ENCODE measurements around the gene NDUFV1.
"Not testable (repeated sequence)": the region's sequence is repeated elsewhere in the genome, so short reads cannot be mapped to it uniquely, and the experiment has no call there.

Gene NDUFV1

DNA sequence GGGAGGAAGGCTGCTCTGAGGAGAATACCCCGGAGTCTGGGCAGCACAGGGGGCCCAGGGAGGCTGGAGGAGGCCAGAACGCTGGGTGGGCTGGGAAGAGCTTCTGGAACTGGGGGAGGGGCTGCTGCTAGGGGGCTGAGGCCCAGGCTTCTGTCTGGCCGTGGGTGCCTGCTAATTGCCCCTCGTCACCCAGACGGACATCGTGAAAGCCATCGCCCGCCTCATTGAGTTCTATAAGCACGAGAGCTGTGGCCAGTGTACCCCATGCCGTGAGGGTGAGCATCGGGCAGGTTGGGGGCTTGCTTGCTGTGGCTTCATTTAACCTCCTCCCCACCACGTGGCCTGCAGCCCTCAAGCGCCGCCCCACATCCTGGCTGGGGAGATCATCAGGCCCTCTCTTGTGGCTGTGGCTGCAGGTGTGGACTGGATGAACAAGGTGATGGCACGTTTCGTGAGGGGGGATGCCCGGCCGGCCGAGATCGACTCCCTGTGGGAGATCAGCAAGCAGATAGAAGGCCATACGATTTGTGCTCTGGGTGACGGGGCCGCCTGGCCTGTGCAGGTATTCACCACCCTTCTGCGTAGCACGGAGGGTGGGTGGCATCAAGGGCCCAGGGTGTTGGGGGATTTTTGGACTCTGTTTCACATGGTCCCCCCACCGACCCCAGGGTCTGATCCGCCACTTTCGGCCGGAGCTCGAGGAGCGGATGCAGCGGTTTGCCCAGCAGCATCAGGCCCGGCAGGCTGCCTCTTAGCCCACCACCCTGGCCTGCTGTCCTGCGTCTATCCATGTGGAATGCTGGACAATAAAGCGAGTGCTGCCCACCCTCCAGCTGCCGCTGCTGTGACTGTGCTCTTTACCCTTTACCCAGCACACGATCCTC lies 5.2 kb downstream of the NDUFV1 start:
- no peak for DNase-seq

DNA sequence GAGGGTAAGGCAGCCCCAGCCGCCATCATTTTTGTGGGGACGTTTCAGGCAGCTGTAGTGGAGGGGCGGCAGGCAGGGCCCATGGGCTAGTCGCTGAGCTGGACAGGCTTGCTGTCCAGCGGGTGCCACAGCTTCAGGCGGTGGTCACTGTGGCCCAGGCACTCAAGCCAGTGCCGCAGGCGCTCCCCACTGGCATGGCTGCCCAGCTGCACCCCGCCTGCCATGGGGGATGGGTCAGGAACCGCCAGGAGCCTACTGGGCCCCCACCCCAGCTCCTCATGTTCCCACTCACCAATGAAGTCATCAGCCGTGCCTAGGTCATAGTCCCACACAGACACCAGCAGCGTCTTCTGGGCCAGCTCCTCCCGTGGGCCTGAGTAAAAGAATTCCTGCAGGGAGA lies 6.0 kb downstream of the NDUFV1 start:
- DNase-seq = no peak

DNA sequence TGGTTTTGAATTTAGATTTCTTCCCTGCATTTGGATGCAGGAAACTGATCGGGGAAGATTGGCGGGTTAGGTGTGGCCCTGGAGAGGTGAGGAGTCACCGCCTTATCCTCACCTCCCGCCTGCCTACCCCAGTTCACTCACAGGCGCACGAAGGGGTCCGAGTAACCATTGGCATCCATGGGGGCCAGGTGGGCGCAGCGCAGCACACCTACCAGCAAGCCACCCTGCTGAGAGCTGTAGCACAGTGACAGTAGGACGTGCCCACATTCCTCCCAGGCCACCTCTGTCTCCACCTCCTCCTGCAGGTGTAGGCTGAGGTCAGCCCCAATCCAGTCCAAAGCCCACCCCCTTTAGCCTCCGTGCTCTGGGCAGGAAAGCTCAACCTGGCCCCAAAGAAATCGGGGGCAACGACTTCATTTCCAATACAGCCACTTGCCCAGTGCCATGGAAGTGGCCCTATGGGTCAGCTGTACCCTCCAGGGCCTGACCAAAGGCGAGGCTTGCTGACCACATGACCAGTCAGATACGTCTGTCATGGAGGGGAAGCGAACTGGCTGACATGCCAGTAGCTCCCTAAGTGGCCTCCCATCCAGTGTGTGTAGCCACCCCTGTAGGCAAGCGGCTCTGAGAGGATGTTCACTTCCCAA lies 6.7 kb downstream of the NDUFV1 start:
- no peak for DNase-seq

DNA sequence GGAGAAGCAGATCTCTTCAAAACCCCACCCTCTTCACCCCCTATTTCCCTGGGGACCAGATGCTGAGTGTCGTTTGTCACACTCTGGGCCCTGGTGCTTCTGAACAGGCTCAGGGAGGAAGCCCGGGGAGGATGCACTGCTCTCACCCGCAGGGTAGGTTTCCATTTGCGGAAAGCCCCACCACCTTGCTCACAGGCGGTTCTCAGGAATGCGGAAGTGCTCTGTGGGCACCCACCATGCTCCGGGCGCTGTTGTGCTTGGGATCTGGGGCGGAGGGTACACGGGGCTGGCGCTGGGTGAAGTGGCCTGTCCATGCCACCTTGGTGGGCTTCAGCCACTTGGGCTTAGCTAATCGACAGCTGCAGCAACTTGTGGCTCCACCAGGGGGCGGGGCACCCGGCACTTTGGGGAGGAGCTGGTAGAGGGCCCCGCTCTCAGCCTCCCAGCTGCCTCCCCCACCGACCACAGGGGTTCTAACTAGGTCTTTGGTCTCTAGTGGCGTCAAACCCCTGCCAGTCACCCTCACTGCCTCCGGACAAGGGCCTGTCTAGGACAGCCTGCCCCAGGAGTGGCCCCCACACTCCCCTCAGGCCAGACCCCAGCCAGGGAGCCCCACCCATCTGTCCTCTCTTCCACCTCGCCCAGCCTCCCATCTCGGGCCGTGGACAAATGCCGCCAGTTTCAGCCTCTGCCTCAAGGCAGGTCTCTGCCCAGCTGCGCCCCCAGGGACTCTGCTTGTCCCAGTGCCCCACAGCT lies 7.4 kb downstream of the NDUFV1 start:
- no peak for DNase-seq

DNA sequence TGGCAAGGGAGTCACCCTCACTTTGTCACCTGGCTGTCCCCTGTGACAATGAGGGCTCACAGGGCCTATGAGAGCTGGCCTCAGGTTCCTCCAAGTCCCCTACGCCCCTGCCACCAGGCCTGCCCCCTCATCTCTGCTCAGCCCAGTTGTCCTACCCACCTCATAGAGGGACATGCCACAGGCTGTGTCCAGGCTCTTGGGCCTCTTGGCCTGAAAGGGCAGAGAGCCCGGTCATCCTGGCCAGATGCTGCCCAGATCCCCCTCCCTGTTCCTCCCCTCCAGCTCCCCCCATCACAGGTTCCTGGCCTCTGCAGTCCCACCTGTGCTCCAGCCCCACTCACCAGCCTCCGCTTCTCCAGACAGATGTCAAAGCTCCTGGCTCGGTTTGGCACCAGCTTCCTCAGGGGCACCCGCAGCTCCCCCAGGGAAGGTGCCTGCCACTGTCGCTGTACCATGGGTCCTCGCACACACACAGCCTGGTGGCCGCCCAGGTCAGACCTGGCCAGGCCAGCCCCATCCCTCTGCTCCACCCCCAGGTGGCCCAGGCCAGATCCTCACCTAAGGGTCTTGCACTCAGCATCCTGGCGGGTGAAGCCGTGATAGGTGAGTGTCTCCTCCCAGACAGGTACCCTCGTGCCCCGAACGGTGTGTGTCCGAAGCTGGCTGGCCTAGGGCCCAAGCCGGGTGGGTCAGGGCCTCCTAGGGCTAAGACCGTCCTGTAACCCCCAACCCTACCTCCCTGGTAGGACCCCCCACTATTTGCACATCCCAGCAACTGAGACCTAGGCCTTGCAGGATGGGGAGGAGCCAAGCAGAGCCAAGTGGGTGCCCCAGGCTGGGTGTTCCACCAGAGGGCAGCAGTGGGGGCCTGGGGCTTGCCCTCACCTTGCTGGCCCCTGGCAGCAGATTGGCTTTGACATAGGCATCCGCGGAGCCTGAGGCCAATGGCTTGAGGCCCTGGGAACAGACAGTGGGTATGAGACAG lies 8.3 kb downstream of the NDUFV1 start:
- no peak for DNase-seq

DNA sequence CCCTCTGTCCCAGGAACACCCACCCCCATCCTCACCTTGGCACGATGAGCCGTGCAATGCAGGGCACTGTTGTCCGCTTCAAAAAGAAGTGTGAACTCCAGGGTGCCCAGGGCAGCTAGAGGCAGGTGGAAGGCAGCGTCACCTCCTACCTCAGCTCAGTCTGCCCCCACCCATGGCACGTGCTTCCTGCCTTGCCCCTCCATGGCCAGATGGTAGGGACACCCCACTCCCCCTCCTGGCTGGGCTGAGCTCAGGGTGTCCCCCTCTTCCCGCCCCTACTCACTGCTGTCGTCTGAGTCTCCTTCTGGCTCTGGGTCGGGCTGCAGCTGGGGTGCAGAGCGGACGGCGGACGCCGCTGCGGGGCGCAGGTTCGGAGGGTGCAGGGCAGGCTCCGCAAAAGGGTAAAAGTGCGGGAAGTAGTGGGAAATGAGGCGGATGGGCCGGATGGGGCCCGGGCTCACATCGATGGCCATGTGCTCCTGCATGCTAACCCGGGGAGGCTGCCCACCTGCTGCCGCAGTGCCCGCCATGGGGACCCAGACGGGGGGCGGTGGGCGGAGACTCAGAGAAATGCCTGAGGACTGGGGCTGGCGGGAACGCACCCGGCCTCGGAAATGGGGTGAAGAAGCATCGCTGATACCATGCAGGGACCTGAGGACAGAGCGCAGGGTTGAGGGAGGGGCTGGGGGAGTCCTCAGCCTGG lies 9.1 kb downstream of the NDUFV1 start:
- no peak for DNase-seq

DNA sequence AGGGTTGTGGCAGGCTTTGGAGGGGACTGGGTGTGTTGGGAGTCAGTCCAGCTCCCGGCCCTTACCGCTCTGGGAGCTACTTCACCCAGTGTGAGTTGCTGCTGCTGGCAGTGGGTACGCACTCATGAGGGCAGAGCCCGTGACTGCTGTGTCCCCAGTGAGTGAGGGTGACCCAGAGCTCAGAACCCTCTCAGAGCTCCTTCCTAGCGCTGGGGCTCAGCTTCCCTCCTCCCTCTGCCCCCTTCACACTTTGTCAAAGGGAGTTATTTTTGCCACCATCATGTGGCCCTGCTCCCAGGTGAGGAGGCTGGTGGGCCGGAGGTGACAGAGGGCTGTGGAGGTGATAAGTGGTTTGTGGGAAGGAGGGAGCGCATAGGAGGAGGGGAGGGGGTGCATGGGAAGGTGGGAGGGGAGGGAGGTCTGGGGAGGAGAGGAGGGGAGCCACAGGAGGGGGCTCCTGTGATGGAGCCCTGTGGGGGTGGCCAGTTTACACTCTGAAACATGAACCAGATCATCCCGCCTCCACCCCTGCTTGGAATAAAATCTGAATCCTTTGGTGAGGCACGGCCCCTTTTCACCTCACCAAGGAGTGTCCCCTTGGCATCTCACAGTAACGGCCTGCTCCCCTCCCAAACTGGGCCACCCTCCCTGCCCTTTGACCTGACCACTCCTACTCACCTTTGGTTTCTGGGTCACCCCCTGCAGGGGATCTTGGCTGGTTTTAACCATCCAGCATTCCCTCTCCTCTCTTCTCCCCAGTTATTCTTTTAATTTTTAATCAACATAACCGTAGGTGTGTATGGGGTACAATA lies 9.9 kb downstream of the NDUFV1 start:
- DNase-seq = no peak

DNA sequence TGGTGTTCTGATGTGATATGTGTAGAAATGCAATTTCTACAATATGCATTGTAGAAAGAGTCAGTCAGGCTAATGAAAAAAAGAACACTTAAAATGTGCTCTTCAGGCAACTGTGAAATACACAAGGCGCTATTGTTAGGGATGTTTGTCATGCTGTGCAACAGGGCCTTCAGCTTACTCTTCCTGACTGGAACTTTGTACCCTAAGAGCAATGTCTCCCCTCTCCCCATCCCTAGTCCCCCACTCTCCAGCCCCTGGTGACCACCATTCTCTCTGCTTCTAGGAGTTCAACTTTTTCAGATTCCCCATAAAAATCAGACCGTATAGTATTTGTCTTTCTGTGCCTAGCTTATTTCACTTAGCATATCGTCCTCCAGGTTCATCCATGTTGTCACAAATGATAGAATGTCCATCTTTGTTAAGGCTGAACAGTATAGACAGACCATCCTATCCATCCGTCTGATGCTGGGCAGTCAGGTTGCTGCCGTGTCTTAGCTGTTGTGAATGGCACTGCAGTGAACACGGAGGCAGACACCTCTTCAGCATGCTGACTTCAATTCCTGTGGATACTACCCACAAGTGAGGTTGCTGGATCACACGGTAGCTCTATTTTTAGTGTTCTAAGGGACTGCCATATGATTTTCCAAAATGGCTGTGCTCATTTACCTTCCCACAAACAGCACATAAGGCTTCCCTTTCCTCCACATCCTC lies 10.7 kb downstream of the NDUFV1 start:
- no peak for DNase-seq

DNA sequence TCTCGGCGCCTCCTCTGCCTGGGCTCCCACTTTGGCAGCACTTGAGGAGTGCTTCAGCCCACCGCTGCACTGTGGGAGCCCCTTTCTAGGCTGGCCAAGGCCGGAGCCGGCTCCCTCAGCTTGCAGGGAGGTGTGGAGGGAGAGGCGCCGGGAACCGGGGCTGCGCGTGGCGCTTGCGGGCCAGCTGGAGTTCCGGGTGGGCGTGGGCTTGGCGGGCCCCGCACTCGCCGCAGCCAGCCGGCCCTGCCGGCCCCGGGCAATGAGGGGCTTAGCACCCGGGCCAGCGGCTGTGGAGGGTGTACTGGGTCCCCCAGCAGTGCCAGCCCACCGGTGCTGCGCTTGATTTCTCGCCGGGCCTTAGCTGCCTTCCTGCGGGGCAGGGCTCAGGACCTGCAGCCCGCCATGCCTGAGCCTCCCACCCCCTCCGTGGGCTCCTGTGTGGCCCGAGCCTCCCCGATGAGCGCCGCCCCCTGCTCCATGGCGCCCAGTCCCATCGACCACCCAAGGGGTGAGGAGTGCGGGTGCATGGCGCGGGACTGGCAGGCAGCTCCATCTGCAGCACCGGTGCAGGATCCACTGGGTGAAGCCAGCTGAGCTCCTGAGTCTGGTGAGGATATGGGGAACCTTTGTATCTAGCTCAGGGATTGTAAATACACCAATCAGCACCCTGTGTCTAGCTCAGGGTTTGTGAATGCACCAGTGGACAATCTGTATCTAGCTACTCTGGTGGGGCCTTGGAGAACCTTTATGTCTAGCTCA lies 12.3 kb downstream of the NDUFV1 start:
- DNase-seq = not testable (repeated sequence)

DNA sequence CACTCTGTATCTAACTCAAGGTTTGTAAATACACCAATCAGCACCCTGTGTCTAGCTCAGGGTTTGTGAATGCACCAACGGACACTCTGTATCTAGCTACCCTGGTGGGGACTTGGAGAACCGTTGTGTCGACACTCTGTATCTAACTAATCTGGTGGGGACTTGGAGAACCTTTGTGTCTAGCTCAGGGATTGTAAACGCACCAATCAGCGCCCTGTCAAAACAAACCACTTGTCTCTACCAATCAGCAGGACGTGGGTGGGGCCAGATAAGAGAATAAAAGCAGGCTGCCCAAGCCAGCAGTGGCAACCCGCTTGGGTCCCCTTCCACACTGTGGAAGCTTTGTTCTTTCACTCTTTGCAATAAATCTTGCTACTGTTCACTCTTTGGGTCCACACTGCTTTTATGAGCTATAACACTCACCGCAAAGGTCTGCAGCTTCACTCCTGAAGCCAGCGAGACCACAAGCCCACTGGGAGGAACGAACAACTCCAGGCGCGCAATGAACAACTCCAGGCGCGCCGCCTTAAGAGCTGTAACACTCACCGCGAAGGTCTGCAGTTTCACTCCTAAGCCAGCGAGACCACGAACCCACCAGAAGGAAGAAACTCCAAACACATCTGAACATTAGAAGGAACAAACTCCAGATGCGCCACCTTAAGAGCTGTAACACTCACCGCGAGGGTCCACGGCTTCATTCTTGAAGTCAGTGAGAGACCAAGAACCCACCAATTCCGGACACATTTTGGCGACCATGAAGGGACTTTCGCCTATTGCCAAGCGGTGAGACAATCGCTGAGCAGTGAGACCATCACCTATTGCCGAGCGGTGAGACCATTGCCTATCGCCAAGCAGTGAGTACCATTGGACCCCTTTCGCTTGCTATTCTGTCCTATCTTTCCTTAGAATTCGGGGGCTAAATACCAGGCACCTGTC lies 13.2 kb downstream of the NDUFV1 start:
- DNase-seq = not testable (repeated sequence)

DNA sequence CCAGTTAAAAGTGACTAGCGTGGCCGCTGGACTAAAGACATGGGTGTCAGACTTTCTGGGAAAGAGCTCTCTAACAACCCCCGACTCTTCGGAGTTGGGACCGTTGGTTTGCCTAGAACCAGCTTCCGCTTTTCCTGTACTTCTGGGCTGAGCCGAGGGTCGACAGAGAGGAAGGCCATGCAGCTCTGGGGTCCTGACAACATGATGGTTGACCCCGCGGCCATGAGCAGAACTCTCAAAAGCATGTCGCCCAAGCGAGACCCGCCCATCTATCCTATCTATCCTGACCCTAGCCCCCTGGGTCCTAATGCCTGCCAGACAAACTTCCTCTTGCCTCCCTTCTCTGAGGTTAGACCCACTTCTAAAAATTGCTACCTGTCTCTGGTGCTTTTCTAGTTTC lies 13.9 kb downstream of the NDUFV1 start:
- DNase-seq = not testable (repeated sequence)

DNA sequence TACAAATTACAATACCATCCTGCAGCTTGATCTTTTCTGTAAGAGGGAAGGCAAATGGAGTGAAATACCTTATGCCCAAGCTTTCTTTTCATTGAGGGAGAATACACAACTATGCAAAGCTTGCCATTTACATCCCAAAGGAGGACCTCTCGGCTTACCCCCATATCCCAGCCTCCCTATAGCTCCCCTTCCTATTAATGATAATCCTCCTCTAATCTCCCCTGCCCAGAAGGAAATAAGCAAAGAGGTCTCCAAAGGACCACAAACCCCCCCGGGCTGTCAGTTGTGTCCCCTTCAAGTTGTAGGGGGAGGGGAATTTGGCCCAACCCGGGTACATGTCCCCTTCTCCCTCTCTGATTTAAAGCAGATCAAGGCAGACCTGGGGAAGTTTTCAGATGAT lies 15.2 kb downstream of the NDUFV1 start:
- DNase-seq = not testable (repeated sequence)

DNA sequence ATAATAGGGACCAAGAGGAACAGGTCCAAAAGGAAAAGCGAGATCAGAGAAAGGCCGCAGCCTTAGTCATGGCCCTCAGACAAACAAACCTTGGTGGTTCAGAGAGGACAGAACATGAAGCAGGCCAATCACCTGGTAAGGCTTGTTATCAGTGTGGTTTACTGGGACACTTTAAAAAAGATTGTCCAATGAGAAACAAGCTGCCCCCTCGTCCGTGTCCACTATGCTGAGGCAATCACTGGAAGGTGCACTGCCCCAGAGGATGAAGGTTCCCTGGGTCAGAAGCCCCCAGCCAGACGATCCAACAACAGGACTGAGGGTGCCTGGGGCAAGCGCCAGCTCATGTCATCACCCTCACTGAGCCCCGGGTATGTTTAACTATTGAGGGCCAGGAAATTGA lies 16.2 kb downstream of the NDUFV1 start:
- not testable (repeated sequence) for DNase-seq

DNA sequence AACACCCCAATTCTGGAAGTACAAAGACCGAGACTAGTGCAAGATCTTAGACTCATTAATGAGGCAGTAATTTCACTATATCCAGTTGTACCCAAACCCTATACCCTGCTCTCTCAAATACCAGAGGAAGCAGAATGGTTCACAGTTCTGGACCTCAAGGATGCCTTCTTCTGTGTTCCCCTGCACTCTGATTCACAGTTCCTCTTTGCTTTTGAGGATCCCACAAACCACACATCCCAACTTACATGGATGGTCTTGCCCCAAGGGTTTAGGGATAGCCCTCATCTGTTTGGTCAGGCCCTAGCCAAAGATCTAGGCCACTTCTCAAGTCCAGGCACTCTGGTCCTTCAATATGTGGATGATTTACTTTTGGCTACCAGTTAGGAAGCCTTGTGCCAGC lies 17.1 kb downstream of the NDUFV1 start:
- not testable (repeated sequence) for DNase-seq

DNA sequence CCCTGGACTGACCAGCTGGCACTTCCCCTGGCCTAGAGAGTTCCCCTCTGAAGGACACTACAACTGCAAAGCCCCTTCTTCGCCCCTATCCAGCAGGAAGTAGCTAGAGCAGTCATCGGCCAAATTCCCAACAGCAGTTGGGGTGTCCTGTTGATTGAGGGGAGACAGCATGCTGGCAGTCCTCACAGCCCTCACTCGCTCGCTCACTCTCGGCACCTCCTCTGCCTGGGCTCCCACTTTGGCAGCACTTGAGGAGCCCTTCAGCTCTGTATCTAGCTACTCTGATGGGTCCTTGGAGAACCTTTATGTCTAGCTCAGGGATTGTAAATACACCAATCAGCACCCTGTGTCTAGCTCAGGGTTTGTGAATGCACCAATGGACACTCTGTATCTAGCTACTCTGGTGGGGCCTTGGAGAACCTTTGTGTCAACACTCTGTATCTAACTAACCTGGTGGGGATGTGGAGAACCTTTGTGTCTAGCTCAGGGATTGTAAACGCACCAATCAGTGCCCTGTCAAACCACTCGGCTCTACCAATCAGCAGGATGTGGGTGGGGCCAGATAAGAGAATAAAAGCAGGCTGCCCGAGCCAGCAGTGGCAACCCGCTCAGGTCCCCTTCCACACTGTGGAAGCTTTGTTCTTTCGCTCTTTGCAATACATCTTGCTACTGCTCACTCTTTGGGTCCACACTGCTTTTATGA lies 19.5 kb downstream of the NDUFV1 start:
- DNase-seq = not testable (repeated sequence)

DNA sequence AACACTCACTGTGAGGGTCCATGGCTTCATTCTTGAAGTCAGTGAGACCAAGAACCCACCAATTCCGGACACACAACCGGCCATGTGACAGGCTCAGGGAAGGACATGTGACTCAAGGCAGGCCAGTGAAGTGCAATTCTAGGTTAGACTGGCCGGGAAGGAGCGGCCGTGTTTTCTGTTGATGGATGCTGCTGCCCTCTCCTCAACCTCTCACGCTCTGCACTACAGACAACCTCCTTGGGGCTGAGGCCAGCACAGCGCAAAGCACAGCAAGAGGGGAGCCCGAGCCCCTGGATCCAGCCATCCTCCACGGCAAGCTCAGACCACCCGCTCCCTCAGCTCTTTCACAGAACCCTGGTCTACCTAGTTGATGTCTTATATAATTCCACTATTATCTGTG lies 20.2 kb downstream of the NDUFV1 start:
- no peak for DNase-seq

DNA sequence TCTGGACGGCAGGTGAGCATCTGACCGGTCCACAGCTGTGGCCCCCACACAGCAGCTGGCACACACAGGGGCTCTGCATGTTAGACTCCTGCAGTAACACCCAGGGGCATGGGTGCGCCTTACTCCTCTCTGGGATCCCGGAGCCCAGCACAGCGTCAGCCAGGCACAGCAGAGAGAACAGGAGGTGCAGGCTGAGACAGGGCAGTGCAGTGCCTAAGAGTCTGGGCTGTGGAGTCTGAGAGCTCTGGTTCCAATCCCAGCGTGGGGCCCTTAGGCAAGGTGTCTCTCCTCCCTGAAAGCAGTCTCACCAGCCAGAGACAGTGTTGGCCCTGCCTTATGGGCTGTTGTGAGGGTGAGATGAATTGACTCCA lies 20.7 kb downstream of the NDUFV1 start:
- no peak for DNase-seq

Measured in NCI-H2081 treated with DMSO at 0.1 percent for 48 hours (cell line).